H1 (cell line): Measurements from ENCODE around the gene TTC6. TPM values are rescaled to one million over a fixed set of nuclear protein-coding genes. Genes with fewer than 3 reads are reported as not detected.

ENCODE experiments used
- CTCF ChIA-PET: fragments of 300-600 bp; sonication (Branson Sonifier 250); formaldehyde crosslinking; loops from one replicate; lab custom pipeline; 2021; ENCODE audit not compliant: partially characterized antibody; lab: Charles Lee
- POLR2A ChIA-PET: fragments of 300-600 bp; sonication (Branson Sonifier 250); formaldehyde crosslinking; loops from one replicate; lab custom pipeline; 2021; ENCODE audit warnings: inconsistent platforms; ENCODE audit not compliant: partially characterized antibody; lab: Charles Lee
- DNase-seq, 2 experiments: peaks; one replicate each; pipeline versions ENCODE4 v3.0.0 to v3.0.0-alpha.2; 2010 to 2022; ENCODE audit warnings: low spot score in 2 of 2, low read depth in 1 of 2, mixed read lengths in 1 of 2
- FAIRE-seq: peaks from 2 replicates; lab custom pipeline; 2011; peaks lifted over from hg19 to GRCh38; lab: Jason Lieb, UNC
- H2AFZ ChIP-seq: 2 replicates; pipeline ENCODE4 v1.8.1; 2012; ENCODE audit warnings: low read length, inconsistent platforms
- H2AK5ac ChIP-seq: 2 replicates; pipeline ENCODE4 v1.6.1; 2013; ENCODE audit warnings: low read depth, low read length
- H2BK120ac ChIP-seq: replicated peaks from 2 replicates; pipeline ENCODE3; 2013; ENCODE audit warnings: low read depth, low read length, inconsistent platforms
- H2BK12ac ChIP-seq: 2 replicates; pipeline ENCODE4 v1.6.1; 2013; ENCODE audit warnings: low read depth, low read length
- H2BK15ac ChIP-seq: 2 replicates; pipeline ENCODE4 v1.6.1; 2013; ENCODE audit warnings: low read length
- H2BK20ac ChIP-seq: 2 replicates; pipeline ENCODE4 v1.6.1; 2013; ENCODE audit warnings: low read length
- H2BK5ac ChIP-seq: 2 replicates; pipeline ENCODE4 v1.6.1; 2013; ENCODE audit warnings: low read depth, low read length
- H3K14ac ChIP-seq: 2 replicates; pipeline ENCODE4 v1.6.1; 2013; ENCODE audit warnings: inconsistent platforms; ENCODE audit not compliant: insufficient read length
- H3K18ac ChIP-seq: 2 replicates; pipeline ENCODE4 v1.6.1; 2013; ENCODE audit warnings: low read length; ENCODE audit errors: extremely low read depth
- H3K23ac ChIP-seq: 2 replicates; pipeline ENCODE4 v1.6.1; 2013; ENCODE audit warnings: inconsistent platforms; ENCODE audit not compliant: insufficient read length
- H3K23me2 ChIP-seq: 2 replicates; pipeline ENCODE4 v1.6.1; 2013; ENCODE audit warnings: low read depth, low read length
- H3K27ac ChIP-seq: 2 replicates; pipeline ENCODE4 v1.6.1; 2011; ENCODE audit warnings: low read depth, low read length, inconsistent platforms
- H3K27me3 ChIP-seq, 4 experiments: replicated peaks in 1 of 4; 1 replicate in 1 of 4; 2 replicates in 3 of 4; pipeline versions ENCODE4 v1.6.1 to v1.8.1; 2011 to 2013; ENCODE audit warnings: low read length in 3 of 4, mild to moderate bottlenecking in 3 of 4, inconsistent platforms in 2 of 4, mixed read lengths in 2 of 4, moderate library complexity in 1 of 4; ENCODE audit not compliant: control insufficient read depth in 3 of 4, insufficient read depth in 3 of 4; ENCODE audit errors: extremely low read depth in 1 of 4
- H3K36me3 ChIP-seq, 4 experiments: 2 replicates each; pipeline versions ENCODE4 v1.6.1 to v1.8.1; 2011 to 2013; ENCODE audit warnings: mild to moderate bottlenecking in 4 of 4, low read length in 3 of 4, moderate library complexity in 2 of 4, control low read depth in 1 of 4, inconsistent platforms in 1 of 4; ENCODE audit not compliant: insufficient read depth in 4 of 4, control insufficient read depth in 2 of 4
- H3K4ac ChIP-seq: replicated peaks from 2 replicates; pipeline ENCODE3; 2013; ENCODE audit warnings: low read length, low read depth, mixed read lengths, inconsistent platforms; ENCODE audit not compliant: insufficient read length
- H3K4me1 ChIP-seq, 4 experiments: replicated peaks in 1 of 4; 1 replicate in 1 of 4; 2 replicates in 3 of 4; pipeline versions ENCODE4 v1.6.1 to v1.8.1; 2011 to 2013; ENCODE audit warnings: low read length in 3 of 4, inconsistent platforms in 2 of 4, mixed read lengths in 1 of 4; ENCODE audit not compliant: insufficient read depth in 4 of 4, control insufficient read depth in 3 of 4
- H3K4me2 ChIP-seq, 2 experiments: 2 replicates each; pipeline versions ENCODE4 v1.6.1 to v1.8.1; 2011 to 2013; ENCODE audit warnings: low read depth in 2 of 2, low read length in 2 of 2, control low read depth in 1 of 2, inconsistent platforms in 1 of 2, mild to moderate bottlenecking in 1 of 2; ENCODE audit not compliant: insufficient read depth in 1 of 2
- H3K4me3 ChIP-seq, 4 experiments: fragments of 200-600, 300-600 bp in 1 of 4; sonication (generic), shearing (Covaris generic), sonication (Bioruptor Twin) in 1 of 4; 2 replicates each; pipeline versions ENCODE4 v1.5.1 to v1.8.1; 2011 to 2016; ENCODE audit warnings: low read length in 4 of 4, low read depth in 3 of 4, control low read depth in 2 of 4, inconsistent platforms in 2 of 4, mild to moderate bottlenecking in 2 of 4, mixed read lengths in 1 of 4, moderate library complexity in 1 of 4; ENCODE audit not compliant: insufficient read depth in 2 of 4; ENCODE audit errors: extremely low read depth in 1 of 4
- H3K56ac ChIP-seq: replicated peaks from 2 replicates; pipeline ENCODE3; 2013; ENCODE audit warnings: low read depth, mild to moderate bottlenecking, mixed read lengths, low read length, inconsistent platforms; ENCODE audit not compliant: insufficient read length
- H3K79me1 ChIP-seq: 2 replicates; pipeline ENCODE4 v1.6.1; 2013; ENCODE audit warnings: low read depth, low read length, control low read depth
- H3K79me2 ChIP-seq, 2 experiments: 2 replicates each; pipeline versions ENCODE4 v1.6.1 to v1.8.1; 2012 to 2013; ENCODE audit warnings: low read length in 2 of 2, mild to moderate bottlenecking in 2 of 2, inconsistent platforms in 1 of 2; ENCODE audit not compliant: insufficient read depth in 2 of 2, control insufficient read depth in 1 of 2
- H3K9ac ChIP-seq, 4 experiments: replicated peaks in 1 of 4; 1 replicate in 1 of 4; 2 replicates in 3 of 4; pipeline versions ENCODE4 v1.6.1 to v1.8.1; 2011 to 2013; ENCODE audit warnings: low read depth in 3 of 4, low read length in 3 of 4, control low read depth in 2 of 4, mild to moderate bottlenecking in 2 of 4, moderate library complexity in 2 of 4, inconsistent platforms in 1 of 4; ENCODE audit errors: extremely low read depth in 1 of 4
- H3K9me3 ChIP-seq, 2 experiments: 2 replicates each; pipeline versions ENCODE4 v1.6.1 to v1.8.1; 2012 to 2013; ENCODE audit warnings: mild to moderate bottlenecking in 2 of 2, moderate library complexity in 2 of 2, control low read depth in 1 of 2, inconsistent platforms in 1 of 2, low read depth in 1 of 2, low read length in 1 of 2, mixed read lengths in 1 of 2; ENCODE audit not compliant: insufficient read depth in 2 of 2
- H4K20me1 ChIP-seq, 2 experiments: replicated peaks in 1 of 2; 2 replicates each; pipeline versions ENCODE3 to v1.8.1; 2011 to 2013; ENCODE audit warnings: inconsistent platforms in 2 of 2, low read length in 2 of 2, mild to moderate bottlenecking in 1 of 2; ENCODE audit not compliant: insufficient read depth in 2 of 2, control insufficient read depth in 1 of 2
- H4K5ac ChIP-seq: 2 replicates; pipeline ENCODE4 v1.6.1; 2013; ENCODE audit warnings: low read length, low read depth, mixed read lengths, inconsistent platforms; ENCODE audit not compliant: insufficient read length
- H4K8ac ChIP-seq: 2 replicates; pipeline ENCODE4 v1.8.0; 2013; ENCODE audit warnings: mild to moderate bottlenecking, moderate library complexity, low read length, inconsistent platforms; ENCODE audit not compliant: insufficient read depth; ENCODE audit errors: extremely low read depth
- H4K91ac ChIP-seq: replicated peaks from 2 replicates; pipeline ENCODE3; 2013; ENCODE audit warnings: low read length, mixed read lengths, inconsistent platforms; ENCODE audit not compliant: insufficient read length
- SUZ12 ChIP-seq: fragments of 200-600 bp; sonication (generic); IDR thresholded peaks from 2 replicates; pipeline ENCODE4 v1.6.1; 2012; ENCODE audit warnings: mild to moderate bottlenecking, inconsistent platforms, low read length, moderate library complexity, mixed read lengths
- WGBS, 2 experiments: shearing (Covaris generic) in 1 of 2; methylation state at CpG; one replicate each; pipeline versions ENCODE4 v1.1.6 to v1.1.7; 2013 to 2015; ENCODE audit warnings: low lambda C conversion rate in 2 of 2, mixed read lengths in 2 of 2, inconsistent platforms in 1 of 2, low coverage in 1 of 2, missing lambda C conversion rate in 1 of 2; ENCODE audit not compliant: insufficient replicate concordance in 2 of 2, insufficient coverage in 1 of 2, insufficient read length in 1 of 2; ENCODE audit errors: extremely low coverage in 1 of 2, missing lambda C conversion rate in 1 of 2; 5-methylcytosine and 5-hydroxymethylcytosine counted together
- long read RNA-seq, 2 experiments: library from RNA in 1 of 2; library from capped mRNA in 1 of 2; stranded (forward); transcript quantifications; one replicate each; pipeline ENCODE4 v2.0.0, GENCODE V29; 2021; ENCODE audit warnings: inconsistent platforms in 1 of 2
- polyA minus RNA-seq, 3 experiments: library from RNA; depleted of rRNA, polyadenylated mRNA; stranded (reverse); fragments of >200 nt; gene quantifications; 1 replicate in 2 of 3; 2 replicates in 1 of 3; pipeline ENCODE4 v1.2.3, GENCODE V29; 2011
- polyA plus RNA-seq, 7 experiments: library from polyadenylated mRNA; depleted of rRNA in 3 of 7; stranded (reverse) in 5 of 7; unstranded in 2 of 7; fragments of >200 nt in 5 of 7; fragments of 200-250 nt in 2 of 7; gene quantifications; 1 replicate in 5 of 7; 2 replicates in 1 of 7; 4 replicates in 1 of 7; pipeline versions ENCODE4 v1.2.1 to v1.2.3, GENCODE V29; 2011 to 2013; ENCODE audit warnings: missing spikeins in 2 of 7, mixed read lengths in 2 of 7
- total RNA-seq: library from RNA; stranded (reverse); fragmentation: NEBNext Ultra II Directional; extraction: Animal tissue kit (Norgen Biotek cat#: 25700); gene quantifications from 2 replicates; pipeline ENCODE4 v1.2.1, GENCODE V29; 2021

The TTC6 gene
- not detected in 2 replicates for total RNA-seq
- 0.02 and 0.05 TPM in 2 replicates for polyA plus RNA-seq (2011; rRNA removed)
- 0.05 TPM for polyA plus RNA-seq (2011; cell fraction: cytosol; rRNA removed)
- 0.04 TPM for polyA plus RNA-seq (2011; cell fraction: nucleus; rRNA removed)
- 0.08 TPM in 1 of 4 replicates, not detected in the others for polyA plus RNA-seq (2012, experiment 1 of 2)
- polyA plus RNA-seq (2012, experiment 2 of 2), result not detected
- polyA plus RNA-seq (2013, experiment 1 of 2), result 0.02 TPM
- 0.09 TPM for polyA plus RNA-seq (2013, experiment 2 of 2)
- 0.05 TPM in 1 of 2 replicates, not detected in the other for polyA minus RNA-seq (2011; rRNA and poly(A)+ RNA removed)
- polyA minus RNA-seq (2011; cell fraction: cytosol; rRNA and poly(A)+ RNA removed), result not detected
- polyA minus RNA-seq (2011; cell fraction: nucleus; rRNA and poly(A)+ RNA removed), result 0.10 TPM
- long read RNA-seq, experiment 1, result 0 reads
- long read RNA-seq, experiment 2, result 0 reads

- FAIRE-seq (no peak), DNase-seq (peak in 1 of 2 experiments; percentile 73)
- no peak within 1 kb of the TSS for H3K56ac ChIP-seq
- H3K23me2 ChIP-seq, result peaks cover 5% of the 10 kb centered on the region
- H2AK5ac ChIP-seq, result no peak within 1 kb of the TSS
- H3K9me3 ChIP-seq, result no peaks in the 10 kb centered on the region
- WGBS, 2 experiments, result 0% methylated on average over 20 of the region's 92 CpGs; no CpG with 5 or more reads in 1 of the 2 experiments
- no peak within 1 kb of the TSS for H2AFZ ChIP-seq
- no peak within 1 kb of the TSS for H4K91ac ChIP-seq
- no peak within 1 kb of the TSS for H2BK20ac ChIP-seq
- H4K8ac ChIP-seq, result peak within 1 kb of the TSS; percentile 89; the same call in 1 of the 2 replicates
- ChIA-PET POLR2A (no interaction called here), CTCF (interaction anchor here (0.7 to 7.6 kb wide), 4 partner anchors 8 to 349 kb away, joined by 3 to 62 read pairs (median 20); no protein-coding TSS in a partner anchor)
- H3K23ac ChIP-seq, result no peak within 1 kb of the TSS
- H3K27ac ChIP-seq, result no peak within 1 kb of the TSS
- no peak within 1 kb of the TSS for H2BK12ac ChIP-seq
- peak within 1 kb of the TSS; percentile 60 for H3K18ac ChIP-seq
- peaks cover 13 to 22% of the 10 kb centered on the region in 2 experiments for H4K20me1 ChIP-seq
- H2BK120ac ChIP-seq, result no peak within 1 kb of the TSS
- H2BK15ac ChIP-seq, result no peak within 1 kb of the TSS
- no peaks in the 10 kb centered on the region for H3K79me2 ChIP-seq
- no peak within 1 kb of the TSS for H3K4ac ChIP-seq
- H3K9ac ChIP-seq, result no peak within 1 kb of the TSS
- H3K4me1 ChIP-seq, result peaks cover 0 to 27% (median 12%) of the 10 kb centered on the region in 4 experiments; a peak in 6 of 7 replicates
- no peak within 1 kb of the TSS for H2BK5ac ChIP-seq
- peak within 1 kb of the TSS; percentile 75 to 85 for H3K4me2 ChIP-seq
- H4K5ac ChIP-seq, result no peak within 1 kb of the TSS
- no peaks in the 10 kb centered on the region for H3K79me1 ChIP-seq
- H3K36me3 ChIP-seq, result no peaks in the 10 kb centered on the region
- peaks cover 82 to 99% (median 93%) of the 10 kb centered on the region in 4 experiments for H3K27me3 ChIP-seq
- no peak within 1 kb of the TSS for H3K14ac ChIP-seq
- peak within 1 kb of the TSS; percentile 27 to 60 (median 32) for H3K4me3 ChIP-seq
- no peak; the same call in 1 of the 2 replicates for TF ChIP-seq SUZ12
Observed at GRCh38 chr14:37594971-37595808, at the start of gene TTC6, which contains the start of gene FOXA1. Gene TTC6 (plus strand): TSS chr14:37595629. CDS start chr14:37622065, 26,436 bp downstream. Gene FOXA1 (minus strand): TSS chr14:37595249. CDS start chr14:37594972, 277 bp downstream.
